Liver (tissue), 9 donors: ENCODE results near the gene LSMEM2. TPM values are rescaled to one million over a fixed set of nuclear protein-coding genes. Genes with fewer than 3 reads are reported as not detected.

ENCODE experiments used
- DNase-seq: peaks from one replicate; pipeline ENCODE4 v3.0.0-alpha.2; 2017; ENCODE audit warnings: low spot score
- H3K27ac ChIP-seq, 2 donors: one replicate each; pipeline ENCODE4 v1.7.0; 2013; ENCODE audit warnings: inconsistent platforms in 2 of 2, low read length in 2 of 2, control low read depth in 1 of 2, low read depth in 1 of 2, mild to moderate bottlenecking in 1 of 2
- H3K27me3 ChIP-seq, 4 donors: one replicate each; pipeline versions ENCODE4 v1.6.1 to v1.7.0; 2013; ENCODE audit warnings: low read length in 3 of 4, inconsistent platforms in 1 of 4, mild to moderate bottlenecking in 1 of 4, moderate library complexity in 1 of 4; ENCODE audit not compliant: control insufficient read depth in 4 of 4, insufficient read depth in 4 of 4
- H3K36me3 ChIP-seq, 4 donors: one replicate each; pipeline versions ENCODE4 v1.6.1 to v1.7.0; 2013; ENCODE audit warnings: low read length in 3 of 4, mild to moderate bottlenecking in 3 of 4, low read depth in 1 of 4, moderate library complexity in 1 of 4; ENCODE audit not compliant: control insufficient read depth in 4 of 4, insufficient read depth in 3 of 4
- H3K4me1 ChIP-seq, 4 donors: one replicate each; pipeline versions ENCODE4 v1.6.1 to v1.7.0; 2013; ENCODE audit warnings: low read length in 3 of 4, mild to moderate bottlenecking in 3 of 4, moderate library complexity in 1 of 4; ENCODE audit not compliant: control insufficient read depth in 4 of 4, insufficient read depth in 4 of 4
- H3K4me3 ChIP-seq, 3 donors: one replicate each; pipeline versions ENCODE4 v1.6.1 to v1.7.0; 2013; ENCODE audit warnings: low read length in 3 of 3, control low read depth in 1 of 3, low read depth in 1 of 3, mild to moderate bottlenecking in 1 of 3
- H3K9ac ChIP-seq, 2 donors: one replicate each; pipeline ENCODE4 v1.7.0; 2013; ENCODE audit warnings: low read length in 2 of 2, mild to moderate bottlenecking in 2 of 2, moderate library complexity in 2 of 2, control low read depth in 1 of 2, low read depth in 1 of 2
- H3K9me3 ChIP-seq, 4 donors: one replicate each; pipeline versions ENCODE4 v1.6.1 to v1.7.0; 2013; ENCODE audit warnings: low read length in 3 of 4; ENCODE audit not compliant: control insufficient read depth in 4 of 4
- EGR1 ChIP-seq, 2 donors: IDR thresholded peaks; 2 replicates each; pipeline ENCODE4 v1.6.1; 2016 to 2018; ENCODE audit warnings: antibody characterized with exemption in 2 of 2, low read depth in 2 of 2
- FOXA1 ChIP-seq: IDR thresholded peaks from 2 replicates; pipeline ENCODE4 v1.6.1; 2016; ENCODE audit warnings: antibody characterized with exemption
- HNF4A ChIP-seq, 2 donors: conservative IDR thresholded peaks; 2 replicates each; pipeline ENCODE4 v1.6.1; 2016; ENCODE audit warnings: antibody characterized with exemption in 2 of 2, mild to moderate bottlenecking in 2 of 2
- NR2F2 ChIP-seq: IDR thresholded peaks from 2 replicates; pipeline ENCODE4 v1.6.1; 2016; ENCODE audit warnings: antibody characterized with exemption
- RAD21 ChIP-seq, 2 donors: IDR thresholded peaks; 2 replicates each; pipeline ENCODE4 v1.6.1; 2016; ENCODE audit warnings: antibody characterized with exemption in 2 of 2, mild to moderate bottlenecking in 2 of 2
- SP1 ChIP-seq: IDR thresholded peaks from 2 replicates; pipeline ENCODE4 v1.6.1; 2018; ENCODE audit warnings: antibody characterized with exemption, mild to moderate bottlenecking
- TAF1 ChIP-seq: conservative IDR thresholded peaks from 2 replicates; pipeline ENCODE4 v1.6.1; 2016; ENCODE audit warnings: antibody characterized with exemption, mild to moderate bottlenecking
- YY1 ChIP-seq: IDR thresholded peaks from 2 replicates; pipeline ENCODE4 v1.6.1; 2016; ENCODE audit warnings: antibody characterized with exemption, mild to moderate bottlenecking
- WGBS: extraction: QIAGEN DNeasy Blood & Tissue Kit; methylation state at CpG from one replicate; pipeline ENCODE4 v1.1.7; 2013; 5-methylcytosine and 5-hydroxymethylcytosine counted together
- polyA plus RNA-seq, 2 donors: library from polyadenylated mRNA; stranded (reverse) in 1 of 2; unstranded in 1 of 2; fragments of 200-250 nt in 1 of 2; fragments of >200 nt in 1 of 2; fragmentation: Nextera tagmentation in 1 of 2; extraction: Ambion mirVana in 1 of 2; gene quantifications; one replicate each; pipeline versions ENCODE4 v1.2.1 to v1.2.3, GENCODE V29; 2013 to 2015
- total RNA-seq, 2 donors: library from RNA; depleted of rRNA; stranded (reverse); fragments of >200 nt; gene quantifications; one replicate each; pipeline ENCODE4 v1.2.3, GENCODE V29; 2014
- TF ChIP-seq, protein P1 (sequence below): IDR thresholded peaks from 2 replicates; pipeline ENCODE4 v1.6.1; 2016; ENCODE audit warnings: antibody characterized with exemption, mild to moderate bottlenecking
- donor health status: healthy.
- donor health status: healthy.
- donor health status: healthy.
- donor health status: healthy.
- donor health status: healthy.

The LSMEM2 gene
- total and polyA plus RNA-seq, 4 donors, result 0.03 to 0.08 TPM; not detected in 2

DNA sequence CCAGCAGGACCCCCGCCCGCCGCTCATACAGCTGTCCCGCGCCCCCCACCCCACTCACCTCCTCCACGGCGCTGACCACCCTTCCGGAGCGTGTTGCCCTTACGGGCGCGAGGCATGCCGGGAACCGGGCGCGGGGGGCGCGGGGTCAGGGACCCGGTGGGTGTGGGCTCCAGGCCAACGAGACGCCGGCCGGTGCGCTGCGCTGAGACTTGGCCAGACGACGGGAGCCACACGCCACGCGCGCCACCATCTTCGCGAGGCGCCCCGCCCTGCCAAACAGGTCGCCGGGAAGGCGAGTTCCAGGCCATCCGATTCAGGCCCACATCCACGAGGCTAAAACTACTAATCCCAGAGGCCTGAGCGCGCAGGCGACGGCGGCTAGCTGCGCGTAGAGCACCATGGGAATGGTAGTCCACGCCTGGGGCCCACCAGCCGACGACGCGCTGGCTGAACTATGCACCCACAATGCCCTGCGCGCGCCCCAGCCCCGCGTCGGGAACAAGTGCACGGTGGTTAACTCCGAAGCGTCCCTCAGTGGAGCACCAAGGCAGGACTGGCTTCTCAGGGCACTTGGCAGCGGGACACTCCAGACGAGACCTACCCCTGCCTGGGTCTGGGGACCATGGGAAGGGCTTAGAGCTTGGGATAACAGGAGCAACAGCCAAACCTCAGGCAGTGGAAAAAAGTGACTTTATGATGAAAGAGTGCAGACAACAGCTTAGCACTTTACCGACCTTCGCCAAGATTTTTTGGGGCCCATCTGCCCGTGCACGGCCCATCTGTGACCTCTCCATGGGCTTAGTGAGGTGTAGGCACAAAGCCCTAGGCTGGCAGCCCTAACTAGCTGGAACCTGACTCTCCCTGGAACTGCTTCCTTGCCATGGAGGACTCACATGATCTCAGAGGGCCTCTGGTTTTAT, 13.5 kb downstream of the LSMEM2 start, which contains the start of gene IFRD2 (continued):
- TF ChIP-seq SP1, result peak; percentile 85
- peak in 1 of 2 donors; percentile 48 for TF ChIP-seq RAD21 (IDR thresholded peaks at IDR 0.05)
- peak in 1 of 2 donors; percentile 36 for TF ChIP-seq HNF4A (conservative IDR thresholded peaks at IDR 0.05)
- TF ChIP-seq TAF1, result no peak
- TF ChIP-seq, protein P1, sequence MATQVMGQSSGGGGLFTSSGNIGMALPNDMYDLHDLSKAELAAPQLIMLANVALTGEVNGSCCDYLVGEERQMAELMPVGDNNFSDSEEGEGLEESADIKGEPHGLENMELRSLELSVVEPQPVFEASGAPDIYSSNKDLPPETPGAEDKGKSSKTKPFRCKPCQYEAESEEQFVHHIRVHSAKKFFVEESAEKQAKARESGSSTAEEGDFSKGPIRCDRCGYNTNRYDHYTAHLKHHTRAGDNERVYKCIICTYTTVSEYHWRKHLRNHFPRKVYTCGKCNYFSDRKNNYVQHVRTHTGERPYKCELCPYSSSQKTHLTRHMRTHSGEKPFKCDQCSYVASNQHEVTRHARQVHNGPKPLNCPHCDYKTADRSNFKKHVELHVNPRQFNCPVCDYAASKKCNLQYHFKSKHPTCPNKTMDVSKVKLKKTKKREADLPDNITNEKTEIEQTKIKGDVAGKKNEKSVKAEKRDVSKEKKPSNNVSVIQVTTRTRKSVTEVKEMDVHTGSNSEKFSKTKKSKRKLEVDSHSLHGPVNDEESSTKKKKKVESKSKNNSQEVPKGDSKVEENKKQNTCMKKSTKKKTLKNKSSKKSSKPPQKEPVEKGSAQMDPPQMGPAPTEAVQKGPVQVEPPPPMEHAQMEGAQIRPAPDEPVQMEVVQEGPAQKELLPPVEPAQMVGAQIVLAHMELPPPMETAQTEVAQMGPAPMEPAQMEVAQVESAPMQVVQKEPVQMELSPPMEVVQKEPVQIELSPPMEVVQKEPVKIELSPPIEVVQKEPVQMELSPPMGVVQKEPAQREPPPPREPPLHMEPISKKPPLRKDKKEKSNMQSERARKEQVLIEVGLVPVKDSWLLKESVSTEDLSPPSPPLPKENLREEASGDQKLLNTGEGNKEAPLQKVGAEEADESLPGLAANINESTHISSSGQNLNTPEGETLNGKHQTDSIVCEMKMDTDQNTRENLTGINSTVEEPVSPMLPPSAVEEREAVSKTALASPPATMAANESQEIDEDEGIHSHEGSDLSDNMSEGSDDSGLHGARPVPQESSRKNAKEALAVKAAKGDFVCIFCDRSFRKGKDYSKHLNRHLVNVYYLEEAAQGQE, result peak; percentile 78
- peak; percentile 95 for TF ChIP-seq YY1
- TF ChIP-seq FOXA1, result no peak

GRCh38 chr3:50293079-50293801, 14.4 kb downstream of the LSMEM2 start:
- WGBS, result 84% methylated on average over 12 of the region's 12 CpGs

More at GRCh38 chr3:50293079-50293801, 14.4 kb downstream of the LSMEM2 start:
- DNase-seq, result no peak
- H3K4me3 ChIP-seq, result peak overlapping the region in 2 of 3 donors; percentile 22 to 75
- peak overlapping the region; percentile 95 to 97 for H3K27ac ChIP-seq
- no peaks in the 10 kb centered on the region for H3K9me3 ChIP-seq
- peak overlapping the region; percentile 75 to 95 for H3K9ac ChIP-seq
- no peaks in the 10 kb centered on the region for H3K27me3 ChIP-seq
- TF ChIP-seq NR2F2 (no peak), FOXA1 (no peak), EGR1 (IDR thresholded peaks at IDR 0.05; ENCODE audit: low read depth in 2 of 2) (no peak)
- TF ChIP-seq, protein P1, result no peak
- peaks cover 4 to 22% (median 9%) of the 10 kb centered on the region in 4 donors for H3K36me3 ChIP-seq
- peaks cover 5 to 31% (median 20%) of the 10 kb centered on the region in 4 donors for H3K4me1 ChIP-seq
